Measurements from ENCODE around the gene GFRA1. TPM values are rescaled to one million over a fixed set of nuclear protein-coding genes. Genes with fewer than 3 reads are reported as not detected.

The GFRA1 gene
- total and polyA plus RNA-seq, 2 donors (not counting 3 experiments of a cell fraction or from before 2014, with no cell fraction given): 0.22 to 0.88 TPM

DNA sequence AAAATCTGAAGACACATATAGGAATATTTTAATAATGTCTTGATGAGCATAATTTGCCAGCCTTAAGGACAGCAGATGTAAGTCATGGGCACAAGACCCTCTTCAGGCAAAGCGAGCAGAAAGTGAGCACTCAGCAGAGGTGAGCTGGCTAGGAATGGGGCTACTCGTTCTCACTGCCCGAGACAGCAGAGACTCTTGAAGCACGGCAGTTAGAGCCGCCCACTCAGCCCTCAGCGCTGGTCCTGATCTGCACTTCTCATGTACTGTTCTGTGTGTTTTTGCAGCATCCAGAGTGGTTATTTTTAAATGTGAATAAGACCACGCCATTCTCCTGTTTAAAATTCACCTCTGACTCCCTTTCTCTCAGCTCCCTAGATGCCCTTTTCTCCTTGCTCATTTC is 65.3 kb downstream of the GFRA1 start:
- Histone ChIP-seq H3K4me2 (ENCODE audit: insufficient read depth, low read length) (no peak overlapping the region), H3K79me2 (ENCODE audit: control insufficient read depth, insufficient read depth, low read length) (no peaks in the 10 kb centered on the region), H3K9me3 (replicated peaks; ENCODE audit: control insufficient read depth, insufficient read depth, low read length) (no peaks in the 10 kb centered on the region), H3K36me3 (ENCODE audit: control insufficient read depth in 2 of 2, extremely low read depth in 1 of 2, insufficient read depth in 2 of 2, low read length in 2 of 2) (no peaks in the 10 kb centered on the region), H3K27ac (ENCODE audit: insufficient read depth, low read depth, low read length) (no peak overlapping the region), H2AFZ (ENCODE audit: low read depth, low read length) (no peak overlapping the region), H4K20me1 (replicated peaks; ENCODE audit: control insufficient read depth, extremely low read depth, insufficient read depth, low read length) (no peaks in the 10 kb centered on the region), H3K9ac (replicated peaks; ENCODE audit: extremely low read depth, insufficient read depth, low read length) (no peak overlapping the region), H3K9me1 (replicated peaks; ENCODE audit: control insufficient read depth, extremely low read depth, insufficient read depth, low read length) (no peaks in the 10 kb centered on the region), H3K4me1 (ENCODE audit: control insufficient read depth, extremely low read depth, insufficient read depth, low read length) (no peaks in the 10 kb centered on the region), H3K4me3 (replicated peaks in 1 of 3; ENCODE audit: insufficient read depth in 1 of 3, low read depth in 1 of 3, low read length in 3 of 3) (no peak overlapping the region), H3K27me3 (ENCODE audit: control insufficient read depth in 2 of 2, insufficient read depth in 2 of 2, low read length in 2 of 2) (no peaks in the 10 kb centered on the region)
- ChIA-PET POLR2A (no interaction called here), CTCF (no interaction called here)
- FAIRE-seq (no peak), DNase-seq (ENCODE audit: low read depth, low spot score) (no peak)
- intact Hi-C loops (cut with micrococcal nuclease): no loop called here
- TF ChIP-seq POLR2AphosphoS5 (IDR thresholded peaks at IDR 0.05; ENCODE audit: insufficient read depth, low read depth, low read length) (no peak), FOS (IDR thresholded peaks at IDR 0.05; ENCODE audit: borderline replicate concordance, insufficient read depth, low read length) (no peak), POLR2A (IDR thresholded peaks at IDR 0.05; ENCODE audit: low read depth, low read length) (no peak), MYC (IDR thresholded peaks at IDR 0.05; ENCODE audit: low read depth, low read length) (no peak), GATA2 (IDR thresholded peaks at IDR 0.05; ENCODE audit: insufficient read depth, insufficient read length, low read depth, low read length) (no peak)
- TF ChIP-seq, protein P1, sequence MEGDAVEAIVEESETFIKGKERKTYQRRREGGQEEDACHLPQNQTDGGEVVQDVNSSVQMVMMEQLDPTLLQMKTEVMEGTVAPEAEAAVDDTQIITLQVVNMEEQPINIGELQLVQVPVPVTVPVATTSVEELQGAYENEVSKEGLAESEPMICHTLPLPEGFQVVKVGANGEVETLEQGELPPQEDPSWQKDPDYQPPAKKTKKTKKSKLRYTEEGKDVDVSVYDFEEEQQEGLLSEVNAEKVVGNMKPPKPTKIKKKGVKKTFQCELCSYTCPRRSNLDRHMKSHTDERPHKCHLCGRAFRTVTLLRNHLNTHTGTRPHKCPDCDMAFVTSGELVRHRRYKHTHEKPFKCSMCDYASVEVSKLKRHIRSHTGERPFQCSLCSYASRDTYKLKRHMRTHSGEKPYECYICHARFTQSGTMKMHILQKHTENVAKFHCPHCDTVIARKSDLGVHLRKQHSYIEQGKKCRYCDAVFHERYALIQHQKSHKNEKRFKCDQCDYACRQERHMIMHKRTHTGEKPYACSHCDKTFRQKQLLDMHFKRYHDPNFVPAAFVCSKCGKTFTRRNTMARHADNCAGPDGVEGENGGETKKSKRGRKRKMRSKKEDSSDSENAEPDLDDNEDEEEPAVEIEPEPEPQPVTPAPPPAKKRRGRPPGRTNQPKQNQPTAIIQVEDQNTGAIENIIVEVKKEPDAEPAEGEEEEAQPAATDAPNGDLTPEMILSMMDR (IDR thresholded peaks at IDR 0.05; ENCODE audit: extremely low read depth in 1 of 2, insufficient read depth in 1 of 2, low read depth in 1 of 2, low read length in 2 of 2): no peak
- dilution Hi-C loops (cut with MboI; ENCODE audit: extremely low pct_ligation_motif_present, low sequenced_read_pairs): no loop called here
- BruUV-seq (replicated peaks): no TSS peak

DNA sequence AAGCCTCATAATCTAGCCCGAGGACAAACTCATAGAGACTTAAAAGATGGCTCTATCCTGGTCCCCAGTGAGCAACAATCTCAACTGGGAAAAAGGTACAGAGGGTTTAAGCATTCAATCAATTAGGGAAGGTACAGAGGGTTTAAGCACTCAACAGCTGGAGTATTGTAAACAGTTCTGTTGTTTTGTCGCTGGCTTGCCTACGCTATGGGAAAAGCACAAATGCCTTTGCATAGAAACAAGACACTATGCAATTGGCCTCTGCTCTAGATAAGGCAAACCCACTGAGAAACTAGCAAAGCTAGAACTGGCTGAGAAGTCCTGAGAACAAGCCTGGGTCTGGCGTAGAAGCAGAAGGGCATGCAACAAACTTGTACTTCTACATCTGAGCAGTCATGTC is 69.3 kb downstream of the GFRA1 start:
- Histone ChIP-seq H3K79me2 (ENCODE audit: control insufficient read depth, insufficient read depth, low read length) (no peaks in the 10 kb centered on the region), H3K9me3 (replicated peaks; ENCODE audit: control insufficient read depth, insufficient read depth, low read length) (no peaks in the 10 kb centered on the region), H3K9me1 (replicated peaks; ENCODE audit: control insufficient read depth, extremely low read depth, insufficient read depth, low read length) (no peaks in the 10 kb centered on the region), H4K20me1 (replicated peaks; ENCODE audit: control insufficient read depth, extremely low read depth, insufficient read depth, low read length) (no peaks in the 10 kb centered on the region), H3K36me3 (ENCODE audit: control insufficient read depth in 2 of 2, extremely low read depth in 1 of 2, insufficient read depth in 2 of 2, low read length in 2 of 2) (no peaks in the 10 kb centered on the region), H3K4me2 (ENCODE audit: insufficient read depth, low read length) (no peak overlapping the region), H2AFZ (ENCODE audit: low read depth, low read length) (no peak overlapping the region), H3K27ac (ENCODE audit: insufficient read depth, low read depth, low read length) (no peak overlapping the region), H3K27me3 (ENCODE audit: control insufficient read depth in 2 of 2, insufficient read depth in 2 of 2, low read length in 2 of 2) (no peaks in the 10 kb centered on the region), H3K4me3 (replicated peaks in 1 of 3; ENCODE audit: insufficient read depth in 1 of 3, low read depth in 1 of 3, low read length in 3 of 3) (no peak overlapping the region), H3K9ac (replicated peaks; ENCODE audit: extremely low read depth, insufficient read depth, low read length) (no peak overlapping the region), H3K4me1 (ENCODE audit: control insufficient read depth, extremely low read depth, insufficient read depth, low read length) (no peaks in the 10 kb centered on the region)
- intact Hi-C loops (cut with micrococcal nuclease): no loop called here
- dilution Hi-C loops (cut with MboI; ENCODE audit: extremely low pct_ligation_motif_present, low sequenced_read_pairs): no loop called here
- ChIA-PET POLR2A (no interaction called here), CTCF (no interaction called here)
- DNase-seq (ENCODE audit: low read depth, low spot score): no peak
- FAIRE-seq: no peak
- TF ChIP-seq POLR2A (IDR thresholded peaks at IDR 0.05; ENCODE audit: low read depth, low read length) (no peak), JUN (IDR thresholded peaks at IDR 0.05; ENCODE audit: borderline replicate concordance, insufficient read depth, insufficient read length, low read depth) (no peak)
- no TSS peak for BruUV-seq (replicated peaks)
